Kidney epithelial cell (primary cell): ENCODE data around the gene CDK14. TPM values are rescaled to one million over a fixed set of nuclear protein-coding genes. Genes with fewer than 3 reads are reported as not detected.

Experiments
- DNase-seq: peaks from one replicate; pipeline ENCODE4 v3.0.0-alpha.2; 2010; ENCODE audit warnings: low read depth
- H3K27me3 ChIP-seq: 2 replicates; pipeline ENCODE4 v1.6.0; 2011; ENCODE audit warnings: low read length; ENCODE audit not compliant: control insufficient read depth, insufficient read depth
- H3K36me3 ChIP-seq: 2 replicates; pipeline ENCODE4 v1.5.1; 2011; ENCODE audit warnings: low read length; ENCODE audit not compliant: control insufficient read depth, insufficient read depth
- H3K4me3 ChIP-seq: 2 replicates; pipeline ENCODE4 v1.5.1; 2011; ENCODE audit warnings: low read depth, mild to moderate bottlenecking, control low read depth, low read length
- total RNA-seq: library from RNA; depleted of rRNA; stranded (reverse); fragments of >200 nt; gene quantifications from 2 replicates; pipeline ENCODE4 v1.2.3, GENCODE V29; 2015
- TF ChIP-seq, protein P1 (sequence below): IDR thresholded peaks from 2 replicates; pipeline ENCODE4 v1.5.1; 2011; ENCODE audit warnings: mild to moderate bottlenecking, moderate library complexity, low read length, control low read depth, inconsistent platforms; ENCODE audit not compliant: insufficient read depth, poor library complexity, severe bottlenecking

CDK14 gene
- total RNA-seq, result 14.4 and 18.2 TPM in 2 replicates

- no peak for DNase-seq
- Histone ChIP-seq H3K36me3 (no peaks in the 10 kb centered on the region), H3K27me3 (no peaks in the 10 kb centered on the region), H3K4me3 (peak within 1 kb of the TSS; percentile 61)
- TF ChIP-seq, protein P1, sequence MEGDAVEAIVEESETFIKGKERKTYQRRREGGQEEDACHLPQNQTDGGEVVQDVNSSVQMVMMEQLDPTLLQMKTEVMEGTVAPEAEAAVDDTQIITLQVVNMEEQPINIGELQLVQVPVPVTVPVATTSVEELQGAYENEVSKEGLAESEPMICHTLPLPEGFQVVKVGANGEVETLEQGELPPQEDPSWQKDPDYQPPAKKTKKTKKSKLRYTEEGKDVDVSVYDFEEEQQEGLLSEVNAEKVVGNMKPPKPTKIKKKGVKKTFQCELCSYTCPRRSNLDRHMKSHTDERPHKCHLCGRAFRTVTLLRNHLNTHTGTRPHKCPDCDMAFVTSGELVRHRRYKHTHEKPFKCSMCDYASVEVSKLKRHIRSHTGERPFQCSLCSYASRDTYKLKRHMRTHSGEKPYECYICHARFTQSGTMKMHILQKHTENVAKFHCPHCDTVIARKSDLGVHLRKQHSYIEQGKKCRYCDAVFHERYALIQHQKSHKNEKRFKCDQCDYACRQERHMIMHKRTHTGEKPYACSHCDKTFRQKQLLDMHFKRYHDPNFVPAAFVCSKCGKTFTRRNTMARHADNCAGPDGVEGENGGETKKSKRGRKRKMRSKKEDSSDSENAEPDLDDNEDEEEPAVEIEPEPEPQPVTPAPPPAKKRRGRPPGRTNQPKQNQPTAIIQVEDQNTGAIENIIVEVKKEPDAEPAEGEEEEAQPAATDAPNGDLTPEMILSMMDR, result peak; percentile 35
These were observed at the start of gene CDK14 for GRCh38 chr7:90595801-90596670. TSS of gene CDK14 (plus strand) at chr7:90596321. CDS start at chr7:90596628, 307 bp downstream.

DNA sequence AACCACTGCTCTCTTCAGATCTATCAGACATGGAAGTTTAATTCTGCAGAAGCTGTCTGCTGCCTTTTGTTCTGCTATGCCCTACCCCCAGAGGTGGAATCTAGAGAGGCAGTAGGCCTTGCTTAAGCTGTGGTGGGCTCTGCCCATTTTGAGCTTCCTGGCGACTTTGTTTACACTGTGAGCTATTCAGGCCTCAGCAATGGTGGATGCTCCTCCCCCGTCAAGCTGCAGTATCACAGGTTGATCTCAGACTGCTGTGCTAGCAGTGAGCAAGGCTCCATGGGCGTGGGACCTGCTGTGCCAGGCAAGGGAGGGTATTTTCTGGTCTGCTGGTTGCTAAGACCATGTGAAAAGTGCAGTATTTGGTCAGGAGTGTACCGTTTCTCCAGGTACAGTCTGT lies 45.1 kb upstream of the CDK14 start:
- TF ChIP-seq, protein P1, result no peak
- DNase-seq, result no peak
- Histone ChIP-seq H3K4me3 (no peak overlapping the region), H3K27me3 (no peaks in the 10 kb centered on the region), H3K36me3 (no peaks in the 10 kb centered on the region)

- Histone ChIP-seq H3K4me3 (no peak overlapping the region), H3K36me3 (no peaks in the 10 kb centered on the region), H3K27me3 (no peaks in the 10 kb centered on the region)
- TF ChIP-seq, protein P1, result no peak
- no peak for DNase-seq
These were observed 43.6 kb upstream of the CDK14 start for GRCh38 chr7:90552521-90552920.

DNA sequence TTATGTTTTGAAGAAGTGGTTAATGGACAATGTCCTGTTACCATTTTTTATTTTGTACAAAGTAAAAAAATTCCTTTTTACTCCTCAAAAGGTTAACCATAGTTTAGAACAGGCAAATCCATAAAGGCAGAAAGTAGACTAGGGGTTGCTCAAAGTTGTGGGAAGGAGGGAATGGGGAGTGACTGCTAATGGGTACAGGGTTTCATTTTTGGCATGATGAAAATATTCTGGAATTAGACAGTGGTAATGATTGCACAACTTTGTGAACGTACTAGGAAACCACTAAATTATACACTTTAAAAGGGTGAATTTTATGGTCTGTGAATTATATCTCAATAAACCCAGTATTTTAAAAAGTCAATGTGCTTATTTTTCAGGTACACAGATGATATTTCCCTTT lies 35.4 kb upstream of the CDK14 start:
- no peak overlapping the region for H3K4me3 ChIP-seq
- DNase-seq, result no peak
- TF ChIP-seq, protein P1, result no peak
- H3K27me3 ChIP-seq, result no peaks in the 10 kb centered on the region
- H3K36me3 ChIP-seq, result no peaks in the 10 kb centered on the region

- Histone ChIP-seq H3K27me3 (no peaks in the 10 kb centered on the region), H3K36me3 (no peaks in the 10 kb centered on the region), H3K4me3 (no peak overlapping the region)
- TF ChIP-seq, protein P1, result no peak
- DNase-seq, result no peak
These were observed 32.8 kb upstream of the CDK14 start for GRCh38 chr7:90563286-90563685.
